ENCODE results near the gene BCL7B. TPM values are rescaled to one million over a fixed set of nuclear protein-coding genes. Genes with fewer than 3 reads are reported as not detected.
A peak's percentile ranks its signal among the peaks of the same experiment; 100 is the strongest.

BCL7B gene
- total RNA-seq, 1 experiment from 2014 or later = 50.4 TPM

GRCh38 chr7:73569042-73569608 is 11.6 kb upstream of the BCL7B start:
- intact Hi-C loops (cut with micrococcal nuclease) = no loop called here
- Histone ChIP-seq H3K27me3 (ENCODE audit: insufficient read depth, low read length) (no peaks in the 10 kb centered on the region), H3K36me3 (ENCODE audit: control insufficient read depth in 1 of 2, insufficient read depth in 2 of 2, low read length in 2 of 2) (peaks cover 41 to 46% of the 10 kb centered on the region in 2 experiments), H3K4me1 (ENCODE audit: control insufficient read depth in 1 of 2, insufficient read depth in 2 of 2, low read length in 2 of 2) (peaks cover 1 to 7% of the 10 kb centered on the region in 2 experiments; a peak in 3 of 4 replicates), H2AFZ (ENCODE audit: low read depth, low read length, poor library complexity, severe bottlenecking) (no peak overlapping the region), H3K9me2 (ENCODE audit: insufficient read depth) (no peaks in the 10 kb centered on the region), H3K27ac (ENCODE audit: low read depth, low read length) (no peak overlapping the region), H4K20me1 (ENCODE audit: insufficient read depth) (no peaks in the 10 kb centered on the region), H3K9ac (ENCODE audit: low read length) (no peak overlapping the region), H3K4me2 (ENCODE audit: low read length) (no peak overlapping the region), H3K9me3 (ENCODE audit: control insufficient read depth in 1 of 2, insufficient read depth in 1 of 2, low read depth in 1 of 2, low read length in 2 of 2) (no peaks in the 10 kb centered on the region), H3K79me2 (ENCODE audit: insufficient read depth, low read length) (peaks cover 16% of the 10 kb centered on the region; the same call in 1 of the 2 replicates), H3K4me3 (replicated peaks in 1 of 2; ENCODE audit: low read depth in 1 of 2, low read length in 2 of 2) (no peak overlapping the region)
- CTCF ChIA-PET = no interaction called here
- POLR2A ChIA-PET = interaction anchor here (4.3 kb wide), 1 partner anchor 9 kb away, joined by 18 read pairs; the partner anchor contains the start of gene TBL2
- DNase-seq (ENCODE audit: low read depth, low spot score) (no peak), ATAC-seq (no peak)
- no TSS peak for BruUV-seq (replicated peaks)
- RAD21 ChIA-PET (ENCODE audit: low non-redundant PET in 1 of 2, low total read pairs in 2 of 2, uncharacterized antibody in 2 of 2, unreplicated experiment in 2 of 2) = no interaction called here
- TF ChIP-seq ZNF274 (IDR thresholded peaks at IDR 0.05; ENCODE audit: low read depth, low read length) (no peak), CTCF (IDR thresholded peaks at IDR 0.05 in 2 of 3, conservative IDR thresholded peaks at IDR 0.05 in 1 of 3; ENCODE audit: borderline replicate concordance in 1 of 3, insufficient read depth in 1 of 3, low read depth in 2 of 3, low read length in 2 of 3) (peak in 2 of 3 experiments; percentile 10 to 27; a peak in 2 of 6 replicates), POLR2AphosphoS5 (IDR thresholded peaks at IDR 0.05; ENCODE audit: low read depth, low read length) (peak; percentile 27; the same call in 1 of the 2 replicates), EGR1 (IDR thresholded peaks at IDR 0.05; ENCODE audit: low read depth) (no peak)
